MM.1S (cell line): ENCODE results near the gene SH3PXD2A.

ENCODE experiments used
- DNase-seq: peaks from one replicate; pipeline ENCODE4 v3.0.0-alpha.2; 2015
- H2AFZ ChIP-seq: fragments of 300-600 bp; sonication (generic); 2 replicates; pipeline ENCODE4 v1.6.0; 2016; ENCODE audit warnings: antibody characterized with exemption, low read length
- H3F3A ChIP-seq: fragments of 300-600 bp; sonication (generic); 2 replicates; pipeline ENCODE4 v1.6.1; 2016; ENCODE audit warnings: mild to moderate bottlenecking, antibody characterized with exemption, low read length, moderate library complexity, mixed read lengths; ENCODE audit not compliant: insufficient read depth
- H3K27ac ChIP-seq: fragments of 300-600 bp; sonication (generic); 2 replicates; pipeline ENCODE4 v1.5.1; 2016; ENCODE audit warnings: mild to moderate bottlenecking, low read length
- H3K27me3 ChIP-seq: fragments of 300-600 bp; sonication (generic); replicated peaks from 2 replicates; pipeline ENCODE4 v1.6.0; 2016; ENCODE audit warnings: low read length; ENCODE audit not compliant: insufficient read depth
- H3K36me3 ChIP-seq: fragments of 300-600 bp; sonication (generic); replicated peaks from 2 replicates; pipeline ENCODE4 v1.6.1; 2016; ENCODE audit warnings: mild to moderate bottlenecking, low read length, mixed read lengths; ENCODE audit not compliant: insufficient read depth
- H3K4me1 ChIP-seq: fragments of 300-600 bp; sonication (generic); 2 replicates; pipeline ENCODE4 v1.6.1; 2016; ENCODE audit warnings: low read length, mixed read lengths
- H3K4me2 ChIP-seq: fragments of 300-600 bp; sonication (generic); 2 replicates; pipeline ENCODE4 v1.6.0; 2016; ENCODE audit warnings: low read depth, low read length
- H3K4me3 ChIP-seq: fragments of 300-600 bp; sonication (generic); 2 replicates; pipeline ENCODE4 v1.5.1; 2016; ENCODE audit warnings: low read length, mixed read lengths
- H3K79me2 ChIP-seq: fragments of 300-600 bp; sonication (generic); 2 replicates; pipeline ENCODE4 v1.6.1; 2016; ENCODE audit warnings: mixed run types, low read length, mixed read lengths
- H3K9ac ChIP-seq: fragments of 300-600 bp; sonication (generic); 2 replicates; pipeline ENCODE4 v1.6.1; 2016; ENCODE audit warnings: low read length, mixed read lengths
- H3K9me2 ChIP-seq: fragments of 300-600 bp; sonication (generic); replicated peaks from 2 replicates; pipeline ENCODE4 v1.6.1; 2016; ENCODE audit warnings: mild to moderate bottlenecking, low read length, mixed read lengths; ENCODE audit not compliant: insufficient read depth
- H3K9me3 ChIP-seq: fragments of 300-600 bp; sonication (generic); replicated peaks from 2 replicates; pipeline ENCODE4 v1.6.1; 2016; ENCODE audit warnings: mild to moderate bottlenecking, low read length, mixed read lengths; ENCODE audit not compliant: insufficient read depth
- H4K20me1 ChIP-seq: fragments of 300-600 bp; sonication (generic); 2 replicates; pipeline ENCODE4 v1.6.1; 2016; ENCODE audit warnings: mild to moderate bottlenecking, low read length, moderate library complexity, mixed read lengths; ENCODE audit not compliant: insufficient read depth
- EZH2 ChIP-seq: fragments of 300-600 bp; sonication (generic); optimal IDR thresholded peaks from 2 replicates; pipeline ENCODE3; 2017; ENCODE audit warnings: low read depth, mild to moderate bottlenecking, antibody characterized with exemption, low read length, mixed read lengths
- EZH2phosphoT487 ChIP-seq: fragments of 300-600 bp; sonication (generic); IDR thresholded peaks from 2 replicates; pipeline ENCODE4 v1.6.1; 2018; ENCODE audit warnings: antibody characterized with exemption, low read length
- TF ChIP-seq, protein P1 (sequence below): fragments of 300-600 bp; sonication (generic); IDR thresholded peaks from 2 replicates; pipeline ENCODE4 v1.5.1; 2016; ENCODE audit warnings: antibody characterized with exemption, low read length, mixed read lengths

Gene SH3PXD2A

GRCh38 chr10:103618575-103619423, 236.6 kb downstream of the SH3PXD2A start:
- no peaks in the 10 kb centered on the region for H3K27me3 ChIP-seq
- H3K9ac ChIP-seq: no peak overlapping the region
- H2AFZ ChIP-seq: no peak overlapping the region
- H3K4me3 ChIP-seq: no peak overlapping the region
- no peaks in the 10 kb centered on the region for H3K9me2 ChIP-seq
- no peak for TF ChIP-seq EZH2
- TF ChIP-seq EZH2phosphoT487: no peak
- TF ChIP-seq, protein P1, sequence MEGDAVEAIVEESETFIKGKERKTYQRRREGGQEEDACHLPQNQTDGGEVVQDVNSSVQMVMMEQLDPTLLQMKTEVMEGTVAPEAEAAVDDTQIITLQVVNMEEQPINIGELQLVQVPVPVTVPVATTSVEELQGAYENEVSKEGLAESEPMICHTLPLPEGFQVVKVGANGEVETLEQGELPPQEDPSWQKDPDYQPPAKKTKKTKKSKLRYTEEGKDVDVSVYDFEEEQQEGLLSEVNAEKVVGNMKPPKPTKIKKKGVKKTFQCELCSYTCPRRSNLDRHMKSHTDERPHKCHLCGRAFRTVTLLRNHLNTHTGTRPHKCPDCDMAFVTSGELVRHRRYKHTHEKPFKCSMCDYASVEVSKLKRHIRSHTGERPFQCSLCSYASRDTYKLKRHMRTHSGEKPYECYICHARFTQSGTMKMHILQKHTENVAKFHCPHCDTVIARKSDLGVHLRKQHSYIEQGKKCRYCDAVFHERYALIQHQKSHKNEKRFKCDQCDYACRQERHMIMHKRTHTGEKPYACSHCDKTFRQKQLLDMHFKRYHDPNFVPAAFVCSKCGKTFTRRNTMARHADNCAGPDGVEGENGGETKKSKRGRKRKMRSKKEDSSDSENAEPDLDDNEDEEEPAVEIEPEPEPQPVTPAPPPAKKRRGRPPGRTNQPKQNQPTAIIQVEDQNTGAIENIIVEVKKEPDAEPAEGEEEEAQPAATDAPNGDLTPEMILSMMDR: no peak
- DNase-seq: no peak
- no peak overlapping the region for H3K27ac ChIP-seq
- H3K9me3 ChIP-seq: no peaks in the 10 kb centered on the region
- H3K79me2 ChIP-seq: no peaks in the 10 kb centered on the region
- no peaks in the 10 kb centered on the region for H3F3A ChIP-seq
- H4K20me1 ChIP-seq: no peaks in the 10 kb centered on the region
- H3K4me2 ChIP-seq: no peak overlapping the region
- no peaks in the 10 kb centered on the region for H3K4me1 ChIP-seq
- no peaks in the 10 kb centered on the region for H3K36me3 ChIP-seq

DNA sequence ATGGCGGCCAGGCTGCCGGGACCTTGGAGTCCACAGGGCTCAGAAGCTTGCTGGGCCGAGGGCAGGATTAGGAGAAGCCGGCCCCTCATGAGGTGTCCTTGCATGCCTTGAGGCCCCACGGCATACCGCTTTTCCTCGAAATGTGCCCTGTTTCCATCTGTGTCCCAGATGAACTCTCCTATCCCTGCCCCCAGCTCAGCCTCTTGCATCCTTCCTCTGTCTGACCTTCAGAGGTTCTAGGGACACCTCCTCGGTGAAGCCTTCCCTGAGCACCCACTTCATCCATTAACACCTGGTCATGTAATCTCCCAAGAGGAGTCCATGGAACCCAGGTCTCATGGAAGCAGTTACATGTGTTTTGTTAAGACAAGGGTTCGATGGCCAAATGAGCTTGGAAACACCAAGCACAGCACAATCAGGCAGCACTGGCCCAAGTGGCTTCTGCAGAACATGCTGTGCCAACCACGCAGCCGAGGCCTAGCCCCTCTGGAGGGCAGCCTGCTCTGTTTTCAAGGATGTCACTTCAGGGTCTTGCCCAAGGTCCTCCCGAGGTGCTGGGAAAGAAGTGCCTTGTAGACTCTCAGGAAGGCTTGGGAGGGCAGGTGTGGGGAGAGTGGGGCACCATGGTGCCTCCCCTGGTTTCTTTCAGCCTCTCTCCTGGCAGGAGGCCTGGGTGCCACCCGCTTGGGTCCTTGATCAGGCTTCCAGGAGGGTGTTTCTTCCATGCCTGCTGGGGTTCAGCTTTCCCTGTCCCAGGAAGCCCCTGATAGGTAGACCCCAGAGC, 237.6 kb downstream of the SH3PXD2A start:
- H3K27ac ChIP-seq: no peak overlapping the region

GRCh38 chr10:103616705-103617601, 238.4 kb downstream of the SH3PXD2A start:
- Histone ChIP-seq H3K79me2 (no peaks in the 10 kb centered on the region), H3K9ac (no peak overlapping the region), H3K27ac (no peak overlapping the region), H3K4me2 (no peak overlapping the region), H3K4me1 (no peaks in the 10 kb centered on the region), H3K36me3 (no peaks in the 10 kb centered on the region), H3K4me3 (no peak overlapping the region), H3K9me3 (no peaks in the 10 kb centered on the region), H2AFZ (no peak overlapping the region), H3K9me2 (no peaks in the 10 kb centered on the region), H3F3A (no peaks in the 10 kb centered on the region), H3K27me3 (no peaks in the 10 kb centered on the region), H4K20me1 (no peaks in the 10 kb centered on the region)
- no peak for DNase-seq
- TF ChIP-seq EZH2: no peak
- TF ChIP-seq EZH2phosphoT487: no peak
- TF ChIP-seq, protein P1: no peak

More for the DNA sequence above, 237.6 kb downstream of the SH3PXD2A start:
- no peak overlapping the region for H3K9ac ChIP-seq
- H3K36me3 ChIP-seq: no peaks in the 10 kb centered on the region
- no peaks in the 10 kb centered on the region for H3K4me1 ChIP-seq
- no peak overlapping the region for H3K4me3 ChIP-seq
- no peaks in the 10 kb centered on the region for H4K20me1 ChIP-seq
- H3K9me2 ChIP-seq: no peaks in the 10 kb centered on the region
- no peaks in the 10 kb centered on the region for H3K9me3 ChIP-seq
- H2AFZ ChIP-seq: no peak overlapping the region
- no peak overlapping the region for H3K4me2 ChIP-seq
- no peak for DNase-seq
- no peaks in the 10 kb centered on the region for H3K27me3 ChIP-seq
- H3F3A ChIP-seq: no peaks in the 10 kb centered on the region
- no peaks in the 10 kb centered on the region for H3K79me2 ChIP-seq
- TF ChIP-seq, protein P1: no peak
- TF ChIP-seq EZH2phosphoT487 (no peak), EZH2 (no peak)
